GM18507 (cell line): ENCODE measurements around the gene DPRX.
"Not testable (repeated sequence)": the region's sequence is repeated elsewhere in the genome, so short reads cannot be mapped to it uniquely, and the experiment has no call there.

Experiments used
- DNase-seq: peaks from one replicate; pipeline ENCODE4 v3.0.0; 2011; ENCODE audit warnings: low read depth; ENCODE audit not compliant: insufficient read length; ENCODE audit errors: extremely low spot score
- FAIRE-seq: peaks from 2 replicates; lab custom pipeline; 2011; peaks lifted over from hg19 to GRCh38; lab: Jason Lieb, UNC

The DPRX gene

DNA sequence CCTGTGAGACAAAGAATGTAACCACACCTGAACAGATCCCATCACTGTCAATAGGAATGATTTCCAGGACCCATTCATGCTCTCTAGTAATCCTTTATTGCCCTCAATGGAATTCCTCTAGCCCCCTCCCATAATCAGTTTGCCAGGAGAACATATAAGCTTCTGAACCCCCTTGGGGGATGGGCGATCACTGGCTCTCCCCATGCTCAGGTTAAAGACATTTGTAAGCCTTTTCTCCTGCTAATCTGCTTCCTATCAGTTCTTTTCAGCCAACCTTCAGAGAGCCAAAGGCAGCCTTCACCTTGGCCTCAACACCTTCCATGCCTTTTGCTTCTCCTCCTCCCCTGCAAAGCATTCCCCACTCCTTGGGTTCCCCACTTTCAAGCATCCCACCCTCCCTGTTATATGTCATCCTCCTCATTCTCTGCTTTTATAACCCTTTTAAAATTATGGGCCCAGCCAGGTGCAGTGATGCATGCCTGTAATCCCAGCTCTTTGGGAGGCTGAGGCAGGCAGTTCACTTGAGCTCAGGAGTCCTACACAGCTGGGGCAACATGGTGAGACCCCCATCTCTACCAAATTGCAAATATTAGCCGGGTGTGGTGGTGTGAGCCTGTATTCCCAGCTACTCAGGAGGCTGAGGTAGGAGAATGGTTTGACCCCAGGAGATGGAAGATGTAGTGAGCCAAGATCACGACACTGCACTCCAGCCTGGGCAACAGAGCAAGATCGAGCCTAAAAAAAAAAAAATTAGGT, 12.4 kb downstream of the DPRX start:
- FAIRE-seq: no peak
- DNase-seq: no peak

DNA sequence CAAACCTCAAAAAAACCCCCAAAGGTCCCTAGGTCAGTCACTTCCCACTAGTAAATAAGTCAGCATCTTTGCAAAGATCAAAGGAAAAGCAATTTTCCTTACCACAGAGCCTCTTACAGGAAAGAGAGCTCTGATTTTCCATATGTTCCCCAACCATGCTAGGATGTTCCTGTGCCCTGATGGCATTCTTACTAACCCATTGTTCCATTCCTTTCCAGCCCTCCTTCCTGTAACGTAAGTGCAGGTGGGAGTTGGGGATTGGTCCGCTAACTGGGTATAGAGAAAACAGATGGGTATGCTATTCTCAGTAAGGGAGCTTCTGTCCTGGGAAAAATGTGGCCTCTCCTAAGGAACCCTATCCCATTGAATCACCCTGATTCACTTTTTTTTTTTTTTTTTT, 14.3 kb downstream of the DPRX start:
- FAIRE-seq (no peak), DNase-seq (no peak)

DNA sequence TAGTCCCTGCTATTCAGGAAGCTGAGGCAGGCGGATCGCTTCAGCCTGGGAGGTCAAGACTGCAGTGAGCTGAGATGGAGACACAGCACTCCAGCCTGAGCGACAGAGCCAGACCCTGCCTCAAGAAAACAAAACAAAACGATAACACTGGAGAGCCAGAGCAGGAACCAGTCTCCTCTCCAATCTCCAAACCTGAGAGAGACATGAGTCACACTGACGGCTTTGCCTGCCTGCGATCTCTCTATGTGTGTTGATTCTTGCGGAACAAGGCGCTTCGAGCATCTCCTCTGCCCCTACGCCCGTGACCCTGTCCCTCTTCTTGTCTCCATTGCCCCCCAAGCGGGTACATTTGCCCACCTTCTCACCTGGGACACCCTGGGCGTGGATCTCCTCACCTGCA, 15.6 kb downstream of the DPRX start:
- FAIRE-seq (no peak), DNase-seq (no peak)

DNA sequence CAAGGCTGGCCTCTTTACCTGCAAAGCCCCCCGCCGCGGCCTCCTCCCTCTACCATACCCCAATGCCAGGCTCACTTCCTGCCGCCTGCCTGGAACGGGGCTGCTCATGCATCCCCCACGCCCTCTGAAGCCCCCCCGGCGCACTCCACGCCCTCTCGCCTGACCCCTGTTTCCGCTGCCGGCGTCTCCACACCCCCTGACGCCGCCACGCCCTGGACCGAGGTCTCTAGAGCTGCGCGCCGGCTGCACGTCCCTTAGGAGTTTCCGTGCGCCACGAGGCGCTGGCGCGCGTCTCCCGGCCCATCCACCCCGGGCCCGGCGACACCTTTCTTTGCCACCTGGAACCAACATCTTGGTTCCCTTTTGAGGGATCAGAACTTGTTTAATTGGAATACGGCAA, 16.0 kb downstream of the DPRX start:
- FAIRE-seq (no peak), DNase-seq (no peak)

DNA sequence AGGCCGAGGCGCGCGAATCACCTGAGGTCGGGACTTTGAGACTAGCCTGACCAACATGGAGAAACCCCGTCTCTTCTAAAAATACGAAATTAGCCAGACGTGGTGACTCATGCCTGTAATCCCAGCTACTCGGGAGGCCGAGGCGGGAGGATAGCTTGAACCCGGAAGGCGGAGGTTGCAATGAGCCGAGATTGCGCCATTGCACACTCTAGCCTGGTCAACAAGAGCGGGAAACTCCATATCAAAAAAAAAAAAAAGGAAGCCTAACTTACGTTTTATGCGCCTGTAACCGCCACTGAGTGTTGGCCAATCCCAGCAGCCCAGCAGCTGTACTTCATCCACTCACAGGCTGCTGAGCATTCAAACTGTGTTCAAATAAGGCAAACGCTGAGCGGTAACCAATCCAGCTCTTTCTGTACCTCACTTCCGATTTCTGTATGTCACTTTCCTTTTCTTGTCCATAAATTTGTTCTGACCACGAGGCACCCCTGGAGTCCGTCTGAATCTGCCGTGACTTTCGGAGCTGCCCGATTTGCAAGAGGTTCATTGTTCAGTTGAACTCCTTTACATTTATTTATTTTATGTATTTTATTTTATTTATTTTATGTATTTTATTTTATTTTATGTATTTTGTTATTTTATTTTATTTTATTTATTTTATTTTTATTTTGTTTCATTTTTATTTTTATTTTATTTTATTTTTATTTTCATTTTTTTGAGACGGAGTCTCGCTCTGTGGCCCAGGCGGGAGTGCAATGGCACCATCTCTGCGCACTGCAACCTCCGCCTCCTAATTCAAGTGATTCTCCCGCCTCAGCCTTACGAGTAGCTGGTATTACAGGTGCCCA, 18.2 kb downstream of the DPRX start:
- no peak for FAIRE-seq

DNA sequence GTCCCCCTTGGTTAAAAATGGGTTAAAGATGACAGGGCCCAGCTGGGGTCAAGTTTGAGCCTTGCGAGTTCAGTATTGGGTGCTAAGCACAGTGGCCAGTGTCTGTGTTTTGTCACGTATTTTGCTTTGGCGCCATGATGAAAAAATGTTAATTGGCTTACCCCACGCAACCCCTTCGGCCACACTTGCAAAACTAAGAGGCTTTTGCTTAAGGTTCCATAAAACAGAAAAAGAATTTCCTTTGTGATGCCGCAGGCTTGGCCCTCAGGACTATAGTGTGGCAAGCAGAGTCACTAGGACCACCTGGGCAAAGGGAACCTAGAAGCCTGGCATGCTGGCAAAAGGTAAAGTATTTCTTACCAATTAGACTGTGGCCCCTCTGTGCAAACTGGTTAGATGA, 20.7 kb downstream of the DPRX start:
- DNase-seq: no peak
- no peak for FAIRE-seq

More for the DNA sequence above, 18.2 kb downstream of the DPRX start:
- no peak for DNase-seq

DNA sequence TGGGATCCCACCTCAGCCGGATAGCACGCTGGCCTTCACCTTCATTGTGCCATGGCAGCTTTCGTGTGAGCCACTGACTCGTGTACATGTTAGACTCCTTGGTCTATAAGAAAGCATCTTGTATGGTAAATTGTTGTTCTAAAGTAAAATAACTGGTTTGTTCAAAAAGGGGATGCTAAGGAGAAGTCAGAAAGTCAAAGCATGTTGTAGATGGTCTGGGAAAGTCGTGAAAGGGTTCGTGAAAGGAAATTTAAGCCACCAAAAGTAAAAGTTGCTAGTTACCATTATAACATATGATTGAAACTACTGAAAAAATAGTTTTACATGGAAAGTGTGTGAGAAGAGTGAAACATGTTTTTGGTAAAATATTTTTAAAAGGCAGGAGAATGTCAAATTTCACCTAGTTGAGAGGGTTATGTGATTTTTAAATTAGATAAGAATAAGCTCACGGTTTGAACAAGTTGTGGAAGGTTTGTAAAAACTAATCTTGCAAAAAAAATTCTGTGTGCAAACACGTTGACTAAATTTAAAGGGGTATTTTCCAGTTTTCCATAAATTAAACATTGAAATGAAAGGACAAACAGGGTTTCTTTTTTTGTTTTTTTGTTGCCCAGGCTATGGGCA, 23.4 kb downstream of the DPRX start:
- no peak for DNase-seq

DNA sequence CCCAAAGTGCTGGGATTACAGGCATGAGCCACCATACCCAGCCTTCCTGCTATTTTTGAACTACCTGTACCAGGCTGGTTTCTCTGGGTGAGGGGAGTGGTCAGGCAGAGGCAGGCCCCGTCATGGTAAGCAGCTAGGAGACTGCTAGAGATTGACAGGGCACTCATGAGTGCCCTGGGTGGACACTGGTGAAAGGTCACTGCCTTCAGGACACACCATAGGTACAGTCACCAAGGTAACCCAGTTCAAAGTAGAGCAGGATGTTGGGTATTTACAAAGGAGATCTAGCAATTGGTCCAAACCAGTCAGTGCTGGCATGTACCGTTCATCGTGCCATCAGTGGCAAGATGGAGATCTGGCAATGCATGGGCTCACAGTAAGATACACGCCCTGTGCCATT, 25.5 kb downstream of the DPRX start:
- FAIRE-seq: no peak
- no peak for DNase-seq

More for the DNA sequence above, 23.4 kb downstream of the DPRX start:
- FAIRE-seq: no peak

DNA sequence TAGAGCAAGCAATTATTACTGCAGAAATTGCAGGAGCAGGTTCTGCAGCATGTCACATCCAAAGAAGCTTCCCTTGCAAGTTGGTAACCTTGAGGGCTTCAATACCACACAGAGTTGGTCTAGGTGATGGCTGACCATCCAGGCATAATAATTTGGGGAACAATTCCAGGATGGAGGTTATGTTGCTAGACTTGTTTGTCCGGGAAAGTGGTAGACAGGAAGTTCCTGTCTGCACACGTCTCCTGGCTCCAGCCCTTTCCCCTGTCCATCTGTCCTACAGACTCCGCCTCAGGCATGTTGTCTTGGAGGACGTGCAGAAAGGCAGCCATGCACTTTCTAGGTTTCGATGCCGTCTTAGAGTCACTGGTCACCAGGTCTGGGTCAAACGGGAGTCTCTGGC, 26.0 kb downstream of the DPRX start:
- DNase-seq: no peak

DNA sequence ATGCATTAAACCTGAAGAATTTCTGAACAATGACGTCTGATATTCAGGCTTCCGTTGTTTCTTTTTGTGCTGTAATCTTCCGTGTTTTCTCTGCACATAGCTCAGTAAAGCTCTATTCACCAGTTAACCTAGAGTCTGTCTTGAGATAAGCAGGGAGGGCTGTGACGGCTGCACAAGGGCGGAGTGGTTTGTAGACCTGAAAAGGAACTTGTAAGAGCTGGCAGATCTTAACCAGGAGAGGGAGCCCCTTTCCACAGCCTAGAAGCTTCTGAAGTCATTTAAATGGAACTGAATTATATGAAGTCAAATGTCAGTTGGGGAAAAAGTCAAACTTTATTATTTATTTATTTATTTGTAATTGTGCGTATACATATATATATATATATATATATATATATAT, 27.5 kb downstream of the DPRX start:
- DNase-seq (no peak), FAIRE-seq (no peak)

More for the DNA sequence above, 26.0 kb downstream of the DPRX start:
- no peak for FAIRE-seq

DNA sequence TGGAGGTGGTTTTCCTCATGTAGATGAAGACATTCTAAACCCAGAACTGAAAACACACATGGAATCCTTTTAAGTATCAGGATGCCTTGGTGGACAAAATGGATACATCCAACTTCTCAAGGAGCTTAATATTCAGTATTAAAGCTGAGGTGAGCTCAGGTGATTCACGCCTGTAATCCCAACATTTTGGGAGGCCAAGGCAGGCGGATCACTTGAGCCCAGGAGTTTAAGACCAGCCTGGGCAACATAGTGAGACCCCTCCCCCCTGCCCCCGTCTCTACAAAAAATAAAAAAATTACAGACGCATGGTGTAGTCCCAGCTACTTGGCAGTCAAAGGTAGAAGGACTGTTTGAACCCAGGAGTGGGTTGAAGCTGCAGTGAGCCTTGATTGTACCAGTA, 28.8 kb downstream of the DPRX start:
- DNase-seq (no peak), FAIRE-seq (no peak)

DNA sequence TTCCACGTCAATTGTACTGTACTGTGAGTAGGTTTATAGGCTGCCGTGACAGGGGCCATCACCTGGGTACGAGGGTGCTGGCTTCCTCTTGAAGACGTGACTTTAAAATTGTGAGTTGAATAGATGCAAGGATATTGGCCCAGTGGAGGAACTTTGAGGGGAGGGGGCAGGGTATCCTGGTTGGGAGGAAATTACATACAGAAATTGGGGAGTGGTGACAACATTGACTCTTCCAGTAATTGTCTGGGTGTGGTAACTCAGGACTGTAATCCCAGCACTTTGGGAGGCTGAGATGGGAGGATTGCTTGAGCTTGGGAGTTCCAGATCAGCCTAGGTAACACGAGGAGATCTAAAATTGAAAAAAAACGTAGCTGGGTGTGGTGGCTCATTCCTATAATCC, 30.4 kb downstream of the DPRX start:
- FAIRE-seq (no peak), DNase-seq (no peak)

DNA sequence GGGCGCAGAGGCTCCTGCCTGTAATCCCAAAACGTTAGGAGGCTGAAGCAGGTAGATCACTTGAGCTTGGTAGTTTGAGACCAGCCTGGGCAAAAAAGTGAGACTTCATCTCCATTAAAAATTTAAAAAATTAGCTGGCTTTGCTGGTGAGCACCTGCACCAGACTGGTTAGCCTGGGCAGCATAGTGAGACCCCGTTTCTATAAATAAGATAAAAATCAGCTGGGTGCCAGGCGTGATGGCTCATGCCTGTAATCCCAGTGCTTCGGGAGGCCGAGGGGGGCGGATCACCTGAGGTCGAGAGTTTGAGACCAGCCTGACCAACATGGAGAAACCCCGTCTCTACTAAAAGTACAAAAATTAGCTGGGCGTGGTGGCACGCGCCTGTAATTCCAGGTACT, 32.4 kb downstream of the DPRX start:
- no peak for DNase-seq
- no peak for FAIRE-seq

DNA sequence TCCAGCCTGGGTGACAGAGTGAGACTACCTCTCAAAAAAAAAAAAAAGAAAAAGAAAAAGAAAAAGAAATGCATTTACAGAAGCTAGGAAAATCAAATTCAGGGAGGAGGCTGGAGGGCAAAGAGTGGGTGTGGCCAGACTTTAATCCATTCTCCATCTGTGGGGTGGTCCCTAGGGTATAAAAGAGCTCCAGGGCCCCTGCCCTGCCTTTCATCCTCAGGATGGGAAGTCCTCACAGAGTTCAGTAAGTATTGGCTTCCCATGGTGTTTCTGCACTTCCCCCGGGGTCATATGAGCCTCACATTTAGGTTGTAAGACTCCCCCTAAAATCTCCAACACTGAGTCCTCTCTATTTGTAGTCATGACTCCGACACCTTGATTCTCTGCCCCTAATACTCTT, 33.0 kb downstream of the DPRX start:
- FAIRE-seq: no peak
- DNase-seq: no peak

DNA sequence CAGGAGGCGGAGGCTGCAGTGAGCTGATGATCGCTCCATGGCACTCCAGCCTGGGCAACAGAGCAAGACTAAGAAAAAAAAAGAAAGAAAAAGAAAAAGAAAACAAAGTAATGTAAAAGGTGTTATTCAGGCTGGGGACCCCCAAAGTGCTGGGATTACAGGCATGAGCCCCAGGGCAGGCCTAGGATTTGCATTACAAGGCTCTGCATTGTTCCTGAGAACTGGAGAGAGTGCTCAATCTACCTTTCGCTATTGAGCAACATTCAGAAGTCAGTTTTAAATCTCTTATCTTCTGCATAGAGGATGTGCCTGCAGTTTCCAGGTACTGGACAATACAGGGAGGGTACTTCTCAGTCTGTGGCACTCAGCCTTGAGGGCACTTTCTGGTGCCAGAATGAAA, 34.5 kb downstream of the DPRX start:
- DNase-seq, FAIRE-seq: not testable (repeated sequence)

DNA sequence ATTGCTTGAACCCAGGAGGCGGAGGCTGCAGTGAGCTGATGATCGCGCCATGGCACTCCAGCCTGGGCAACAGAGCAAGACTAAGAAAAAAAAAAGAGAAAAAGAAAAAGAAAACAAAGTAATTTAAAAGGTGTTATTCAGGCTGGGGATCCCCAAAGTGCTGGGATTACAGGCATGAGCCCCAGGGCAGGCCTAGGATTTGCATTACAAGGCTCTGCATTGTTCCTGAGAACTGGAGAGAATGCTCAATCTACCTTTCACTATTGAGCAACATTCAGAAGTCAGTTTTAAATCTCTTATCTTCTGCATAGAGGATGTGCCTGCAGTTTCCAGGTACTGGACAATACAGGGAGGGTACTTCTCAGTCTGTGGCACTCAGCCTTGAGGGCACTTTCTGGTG, 37.0 kb downstream of the DPRX start:
- DNase-seq, FAIRE-seq: not testable (repeated sequence)

DNA sequence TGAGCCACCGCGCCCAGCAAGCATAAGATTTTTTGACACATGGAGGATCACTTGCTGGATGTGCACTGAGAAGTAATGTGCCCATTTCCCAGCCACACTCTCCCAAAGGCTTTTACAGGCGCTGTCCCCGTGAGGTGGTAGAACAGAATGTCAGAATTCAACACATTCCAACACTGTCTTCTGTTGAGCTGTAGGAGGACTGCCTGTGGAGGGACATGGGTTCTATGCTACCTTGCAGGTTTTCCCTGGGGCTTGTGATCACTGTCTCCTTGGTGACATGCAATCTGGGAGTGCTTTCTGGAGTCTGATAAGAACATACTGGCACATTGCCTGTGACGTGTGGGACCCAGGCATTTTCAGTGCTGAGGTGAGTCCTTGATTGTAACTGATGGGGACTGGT, 38.5 kb downstream of the DPRX start:
- FAIRE-seq: no peak
- no peak for DNase-seq

DNA sequence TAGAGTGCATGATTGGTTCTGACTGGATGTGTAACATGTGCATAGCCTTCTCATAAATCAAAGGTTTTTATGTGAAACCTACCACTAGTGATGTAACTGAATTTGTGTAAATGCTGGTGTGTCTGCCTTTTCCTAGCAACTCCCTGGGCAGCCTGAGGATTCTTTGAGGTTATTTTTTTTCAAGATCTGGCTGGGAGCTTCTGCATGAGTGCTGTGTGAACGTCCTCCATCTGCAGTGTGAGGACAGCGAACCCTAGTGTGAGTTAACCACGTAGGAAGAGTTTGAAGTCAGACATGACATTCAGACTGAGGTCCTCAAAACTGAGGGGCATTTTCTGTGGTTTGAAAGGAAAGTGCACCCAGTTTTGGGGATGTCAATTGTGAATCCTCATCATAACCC, 39.9 kb downstream of the DPRX start:
- DNase-seq: no peak
- no peak for FAIRE-seq
